K562 (cell line): ENCODE data around the gene MRPL37. TPM values are rescaled to one million over a fixed set of nuclear protein-coding genes. Genes with fewer than 3 reads are reported as not detected.

Source experiments
- ATAC-seq: fragments of 200-7000 bp; cut with Tn5 transposase; 3 replicates; pipeline ENCODE4 v1.9.1; 2020; ENCODE audit warnings: moderate library complexity
- BruUV-seq: library from RNA; stranded (reverse); fragments of 400-500 nt; replicated peaks from 2 replicates; lab custom pipeline; 2021; lab: Mats Ljungman, UMichigan
- CTCF ChIA-PET: fragments of 300-600 bp; formaldehyde crosslinking; extraction: SDS; loops from one replicate; lab custom pipeline; 2021; ENCODE audit warnings: low intra/inter-chr PET ratio; lab: Yijun Ruan, JAX
- POLR2A ChIA-PET: fragments of 300-600, 350-650 bp; sonication (Branson Sonifier 250); formaldehyde crosslinking; extraction: SDS; loops from one replicate; lab custom pipeline; 2021; ENCODE audit warnings: antibody characterized with exemption, inconsistent platforms; lab: Yijun Ruan, JAX
- DNase-seq, 4 experiments: peaks; one replicate each; pipeline versions ENCODE4 v3.0.0 to v3.0.0-alpha.2; 2011 to 2018; ENCODE audit warnings: low spot score in 3 of 4, mixed read lengths in 3 of 4; ENCODE audit errors: extremely low read depth in 1 of 4
- FAIRE-seq: peaks from 2 replicates; lab custom pipeline; 2011; peaks lifted over from hg19 to GRCh38; lab: Jason Lieb, UNC
- H2AFZ ChIP-seq: 2 replicates; pipeline ENCODE4 v1.6.0; 2011; ENCODE audit warnings: low read depth, low read length, control low read depth, inconsistent platforms
- H3K27ac ChIP-seq: fragments of 200-600 bp; 3 replicates; pipeline ENCODE4 v1.8.0; 2011; ENCODE audit warnings: low read depth, mild to moderate bottlenecking, control low read depth, inconsistent platforms, low read length, moderate library complexity, mixed read lengths; ENCODE audit errors: extremely low read depth
- H3K27me3 ChIP-seq, 2 experiments: fragments of 300-600 bp in 1 of 2; 2 replicates in 1 of 2; 3 replicates in 1 of 2; pipeline versions ENCODE4 v1.6.0 to v1.8.0; 2011; ENCODE audit warnings: inconsistent platforms in 2 of 2, low read length in 2 of 2, mild to moderate bottlenecking in 1 of 2, mixed read lengths in 1 of 2, moderate library complexity in 1 of 2; ENCODE audit not compliant: control insufficient read depth in 2 of 2, insufficient read depth in 2 of 2
- H3K36me3 ChIP-seq: fragments of 300-600 bp; 3 replicates; pipeline ENCODE4 v1.8.0; 2011; ENCODE audit warnings: mild to moderate bottlenecking, low read length, inconsistent platforms; ENCODE audit not compliant: control insufficient read depth, insufficient read depth
- H3K4me1 ChIP-seq, 2 experiments: fragments of 200-600 bp in 1 of 2; replicated peaks in 1 of 2; 2 replicates in 1 of 2; 3 replicates in 1 of 2; pipeline versions ENCODE4 v1.5.1 to v1.8.0; 2011; ENCODE audit warnings: inconsistent platforms in 2 of 2, low read length in 2 of 2, mild to moderate bottlenecking in 1 of 2, mixed read lengths in 1 of 2, moderate library complexity in 1 of 2; ENCODE audit not compliant: control insufficient read depth in 2 of 2, insufficient read depth in 2 of 2
- H3K4me2 ChIP-seq: 2 replicates; pipeline ENCODE4 v1.6.1; 2011; ENCODE audit warnings: low read length, control low read depth, inconsistent platforms, mixed read lengths; ENCODE audit not compliant: insufficient read depth
- H3K4me3 ChIP-seq: fragments of 200-600 bp; sonication (generic), shearing (Covaris generic); 2 replicates; pipeline ENCODE4 v1.5.1; 2016; ENCODE audit warnings: control low read depth, inconsistent platforms
- H3K79me2 ChIP-seq: fragments of 200-600 bp; 3 replicates; pipeline ENCODE4 v1.8.0; 2011; ENCODE audit warnings: low read length, inconsistent platforms; ENCODE audit not compliant: control insufficient read depth, insufficient read depth
- H3K9ac ChIP-seq, 2 experiments: 2 replicates each; pipeline versions ENCODE4 v1.6.0 to v1.6.1; 2011; ENCODE audit warnings: low read depth in 2 of 2, low read length in 2 of 2, control low read depth in 1 of 2, inconsistent platforms in 1 of 2, mild to moderate bottlenecking in 1 of 2, mixed read lengths in 1 of 2; ENCODE audit not compliant: insufficient read depth in 1 of 2
- H3K9me1 ChIP-seq: one replicate; pipeline ENCODE4 v1.6.0; 2011; ENCODE audit warnings: inconsistent platforms, mild to moderate bottlenecking, low read length, moderate library complexity; ENCODE audit not compliant: control insufficient read depth, insufficient read depth
- H3K9me3 ChIP-seq: replicated peaks from 2 replicates; pipeline ENCODE4 v1.5.1; 2011; ENCODE audit warnings: low read depth, low read length, inconsistent platforms; ENCODE audit not compliant: control insufficient read depth, insufficient read depth
- H4K20me1 ChIP-seq: replicated peaks from 2 replicates; pipeline ENCODE4 v1.6.1; 2011; ENCODE audit warnings: low read length, inconsistent platforms, mixed read lengths; ENCODE audit not compliant: control insufficient read depth, insufficient read depth
- CTBP1 ChIP-seq: fragments of 450-650 bp; IDR thresholded peaks from 2 replicates; pipeline ENCODE4 v1.6.1; 2016; ENCODE audit warnings: borderline replicate concordance
- FOXK2 ChIP-seq, 2 experiments: fragments of 450-650 bp; IDR thresholded peaks in 1 of 2; conservative IDR thresholded peaks in 1 of 2; 2 replicates each; pipeline ENCODE4 v1.6.1; 2016; ENCODE audit warnings: low read depth in 2 of 2, mild to moderate bottlenecking in 1 of 2
- GTF2F1 ChIP-seq: IDR thresholded peaks from 2 replicates; pipeline ENCODE4 v1.6.1; 2011; ENCODE audit warnings: low read depth, low read length, improper control_type of control experiment
- NEUROD1 ChIP-seq: fragments of 150-350 bp; IDR thresholded peaks from 2 replicates; pipeline ENCODE4 v1.6.1; 2014; ENCODE audit warnings: borderline replicate concordance, low read length, low read depth; ENCODE audit not compliant: partially characterized antibody
- WGBS: fragments of 100-300 bp; shearing (Covaris generic); methylation state at CpG from one replicate; pipeline ENCODE4 v1.1.6; 2016; ENCODE audit warnings: low coverage, mixed read lengths; ENCODE audit not compliant: insufficient coverage; ENCODE audit errors: missing lambda C conversion rate; 5-methylcytosine and 5-hydroxymethylcytosine counted together
- in situ Hi-C: fragments of 300-500 bp; cut with MboI; formaldehyde crosslinking; loops from 4 replicates; pipeline ENCODE4 v1.15.0; 2018; ENCODE audit warnings: inconsistent platforms, mixed read lengths
- intact Hi-C: fragments of 100-400 bp; cut with micrococcal nuclease; formaldehyde crosslinking; loops from 2 replicates; pipeline ENCODE4 v1.14.2; 2022
- polyA plus RNA-seq, 8 experiments: library from polyadenylated mRNA; depleted of rRNA in 4 of 8; stranded (reverse) in 5 of 8; unstranded in 3 of 8; fragments of >200 nt; fragmentation: Nextera tagmentation in 2 of 8; fragmentation: Illumina TruSeq in 1 of 8; extraction: Ambion mirVana in 2 of 8; extraction: Trizol in 1 of 8; gene quantifications; 2 replicates each; pipeline versions ENCODE4 v1.2.1 to v1.2.3, GENCODE V29; 2011 to 2014; ENCODE audit warnings: inconsistent platforms in 1 of 8, missing spikeins in 1 of 8
- total RNA-seq, 7 experiments: library from RNA; depleted of rRNA in 6 of 7; stranded (reverse); fragments of >200 nt in 6 of 7; fragmentation: Illumina TruSeq in 2 of 7; extraction: Trizol in 2 of 7; gene quantifications; 2 replicates each; pipeline versions ENCODE4 v1.2.1 to v1.2.3, GENCODE V29; 2011 to 2021; ENCODE audit warnings: low replicate concordance in 1 of 7

The MRPL37 gene
- total and polyA plus RNA-seq, 9 of the 15 experiments (the other 6 are each of a cell fraction or from before 2014, with no cell fraction given) = 52.2 to 303 (median 180) TPM

- H3K9me3 ChIP-seq = no peaks in the 10 kb centered on the region
- H3K36me3 ChIP-seq = peaks cover 36% of the 10 kb centered on the region; the same call in 2 of the 3 replicates
- H3K4me1 ChIP-seq = peaks cover 0 to 10% of the 10 kb centered on the region in 2 experiments; a peak in 2 of 5 replicates
- FAIRE-seq (no peak), ATAC-seq (no peak)
- H3K9me1 ChIP-seq = no peaks in the 10 kb centered on the region
- 0 out of 4 replicates have a peak overlapping the region, but pooled peaks of 1 of the 2 experiments have one; percentile 47 for H3K9ac ChIP-seq
- no TSS peak for BruUV-seq
- TF ChIP-seq FOXK2 (conservative IDR thresholded peaks at IDR 0.05 in 1 of 2, IDR thresholded peaks at IDR 0.05 in 1 of 2; ENCODE audit: low read depth in 2 of 2) = no peak
- no peak for TF ChIP-seq NEUROD1
- TF ChIP-seq CTBP1 = no peak
- TF ChIP-seq, all 486 proteins: peak for 0
- Histone ChIP-seq H2AFZ (no peak overlapping the region), H3K27me3 (no peaks in the 10 kb centered on the region), H3K79me2 (0 out of 3 replicates have a peak, but pooled peaks cover 2% of the 10 kb centered on the region), H3K4me2 (no peak overlapping the region), H3K4me3 (no peak overlapping the region), H4K20me1 (peaks cover 17% of the 10 kb centered on the region; the same call in 1 of the 2 replicates), H3K27ac (no peak overlapping the region)
- in situ Hi-C loops (no loop called here), intact Hi-C loops (no loop called here)
- ChIA-PET POLR2A (no interaction called here), CTCF (interaction anchor here (0.7 kb wide), 1 partner anchor 403 kb away, joined by 3 read pairs; no protein-coding TSS in a partner anchor)
- no peak for DNase-seq
- WGBS = 92% methylated on average over 10 of the region's 10 CpGs
Measured at GRCh38 chr1:54260810-54261209, 60.8 kb downstream of the MRPL37 start.

- Histone ChIP-seq H3K79me2 (0 out of 3 replicates have a peak, but pooled peaks cover 2% of the 10 kb centered on the region), H3K9me3 (no peaks in the 10 kb centered on the region), H3K36me3 (peaks cover 40% of the 10 kb centered on the region; the same call in 2 of the 3 replicates), H3K4me1 (peaks cover 0 to 10% of the 10 kb centered on the region in 2 experiments; a peak in 2 of 5 replicates)
- intact Hi-C loops = no loop called here
- POLR2A ChIA-PET = interaction anchor here (1.1 kb wide), 2 partner anchors 9 to 244 kb away, joined by 3 read pairs; no protein-coding TSS in a partner anchor
- BruUV-seq = no TSS peak
- TF ChIP-seq GTF2F1 = no peak
- TF ChIP-seq, all 486 proteins: peak for 0
- CTCF ChIA-PET = no interaction called here
- Histone ChIP-seq H3K9me1 (no peaks in the 10 kb centered on the region), H3K9ac (0 out of 4 replicates have a peak overlapping the region, but pooled peaks of 1 of the 2 experiments have one; percentile 24), H3K4me2 (no peak overlapping the region), H4K20me1 (peaks cover 28% of the 10 kb centered on the region; the same call in 1 of the 2 replicates), H3K27ac (no peak overlapping the region), H2AFZ (no peak overlapping the region), H3K27me3 (no peaks in the 10 kb centered on the region), H3K4me3 (no peak overlapping the region)
- FAIRE-seq (no peak), DNase-seq (no peak), ATAC-seq (no peak)
- 80% methylated on average over 7 of the region's 7 CpGs for WGBS
- in situ Hi-C loops = no loop called here
Measured at GRCh38 chr1:54262244-54262643, 62.3 kb downstream of the MRPL37 start.
